Astrocyte of the spinal cord (primary cell): ENCODE results near the gene AOPEP.

Experiments used
- DNase-seq: peaks from one replicate; pipeline ENCODE4 v3.0.0; 2011; ENCODE audit warnings: low read depth, low spot score
- H3K4me3 ChIP-seq: 2 replicates; pipeline ENCODE4 v1.5.1; 2011; ENCODE audit warnings: low read depth, mild to moderate bottlenecking, low read length, moderate library complexity
- in situ Hi-C: cut with HindIII; loops from 2 replicates; pipeline ENCODE4 v1.10.0; 2017; ENCODE audit warnings: low sequenced_read_pairs
- TF ChIP-seq, protein P1 (sequence below): IDR thresholded peaks from 2 replicates; pipeline ENCODE4 v1.5.1; 2012; ENCODE audit warnings: low read depth, mild to moderate bottlenecking, low read length, inconsistent platforms

AOPEP gene

DNA sequence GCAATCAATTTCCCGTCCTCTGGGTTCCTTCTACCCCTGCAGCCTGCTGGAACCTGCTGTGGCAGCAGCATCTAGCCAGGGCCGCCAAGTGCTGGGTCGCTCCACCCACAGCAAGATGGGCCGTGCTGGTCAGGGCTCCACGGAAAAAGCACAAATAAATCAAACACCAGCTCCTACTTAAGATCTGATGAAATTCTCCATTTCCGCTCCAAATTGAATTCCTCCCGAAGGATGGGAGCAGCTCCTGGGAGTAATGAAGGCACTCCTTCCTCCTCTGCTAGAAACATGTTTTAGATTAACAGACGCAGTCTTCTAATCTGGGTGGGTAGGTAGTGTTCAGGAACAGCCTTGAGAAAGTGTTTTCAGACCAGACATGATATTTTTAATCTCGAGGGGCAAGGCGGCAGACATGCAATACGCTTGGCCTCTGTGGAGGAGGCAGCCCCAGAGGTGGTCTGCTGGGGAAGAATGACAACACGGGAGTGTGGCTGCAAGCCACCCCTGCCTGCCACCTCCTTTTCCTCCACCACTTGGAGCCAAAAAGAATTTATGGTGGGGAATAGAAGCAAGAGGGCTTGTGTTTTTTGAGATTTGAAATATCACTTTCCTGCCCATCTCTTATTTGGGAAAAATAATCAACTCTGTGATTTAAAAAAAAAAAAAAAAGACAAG lies 194.1 kb downstream of the AOPEP start:
- no peak for DNase-seq
- no peak overlapping the region for H3K4me3 ChIP-seq
- TF ChIP-seq, protein P1, sequence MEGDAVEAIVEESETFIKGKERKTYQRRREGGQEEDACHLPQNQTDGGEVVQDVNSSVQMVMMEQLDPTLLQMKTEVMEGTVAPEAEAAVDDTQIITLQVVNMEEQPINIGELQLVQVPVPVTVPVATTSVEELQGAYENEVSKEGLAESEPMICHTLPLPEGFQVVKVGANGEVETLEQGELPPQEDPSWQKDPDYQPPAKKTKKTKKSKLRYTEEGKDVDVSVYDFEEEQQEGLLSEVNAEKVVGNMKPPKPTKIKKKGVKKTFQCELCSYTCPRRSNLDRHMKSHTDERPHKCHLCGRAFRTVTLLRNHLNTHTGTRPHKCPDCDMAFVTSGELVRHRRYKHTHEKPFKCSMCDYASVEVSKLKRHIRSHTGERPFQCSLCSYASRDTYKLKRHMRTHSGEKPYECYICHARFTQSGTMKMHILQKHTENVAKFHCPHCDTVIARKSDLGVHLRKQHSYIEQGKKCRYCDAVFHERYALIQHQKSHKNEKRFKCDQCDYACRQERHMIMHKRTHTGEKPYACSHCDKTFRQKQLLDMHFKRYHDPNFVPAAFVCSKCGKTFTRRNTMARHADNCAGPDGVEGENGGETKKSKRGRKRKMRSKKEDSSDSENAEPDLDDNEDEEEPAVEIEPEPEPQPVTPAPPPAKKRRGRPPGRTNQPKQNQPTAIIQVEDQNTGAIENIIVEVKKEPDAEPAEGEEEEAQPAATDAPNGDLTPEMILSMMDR = no peak
- in situ Hi-C loops = no loop called here

DNA sequence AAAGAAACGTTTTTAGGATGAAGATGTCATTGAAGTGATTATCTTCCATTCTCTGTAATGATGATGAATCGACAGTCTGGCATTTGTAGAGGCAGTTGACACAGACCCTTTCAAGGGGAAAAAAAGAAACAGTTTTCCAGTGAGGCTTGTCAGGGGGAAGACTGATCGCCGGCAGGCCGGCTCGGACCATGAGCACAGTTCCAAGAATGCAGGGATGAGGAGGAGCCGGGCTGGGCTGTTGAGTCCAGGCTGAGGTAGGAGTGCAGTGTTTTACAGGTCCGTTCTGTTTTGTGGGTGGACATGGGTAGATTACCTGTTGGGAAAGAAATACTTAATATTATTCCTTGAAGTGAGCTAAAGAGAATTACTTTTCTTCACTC lies 194.6 kb downstream of the AOPEP start:
- TF ChIP-seq, protein P1 = no peak
- DNase-seq = peak; percentile 77
- in situ Hi-C loops = no loop called here
- no peak overlapping the region for H3K4me3 ChIP-seq

DNA sequence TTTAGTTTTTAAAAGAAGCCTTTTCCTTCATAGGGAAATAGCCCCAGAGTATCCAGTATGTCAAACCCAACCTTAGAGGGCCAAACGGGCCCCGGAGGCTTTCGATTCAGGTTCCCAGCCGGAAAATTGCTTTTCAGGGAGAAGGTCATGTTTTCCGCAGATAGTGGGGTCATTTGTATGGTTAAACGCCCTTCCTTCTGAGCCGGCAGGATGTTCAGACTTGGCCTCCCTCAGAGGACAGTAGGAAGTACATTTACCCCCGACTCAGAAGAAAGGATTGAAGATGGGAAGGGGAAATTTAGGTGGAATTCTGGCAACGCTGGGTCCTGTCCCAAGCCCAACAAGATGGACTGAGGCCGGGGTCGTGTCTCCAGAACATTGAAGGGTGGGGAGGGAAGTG lies 195.2 kb downstream of the AOPEP start:
- H3K4me3 ChIP-seq = no peak overlapping the region
- TF ChIP-seq, protein P1 = no peak
- in situ Hi-C loops = no loop called here

DNA sequence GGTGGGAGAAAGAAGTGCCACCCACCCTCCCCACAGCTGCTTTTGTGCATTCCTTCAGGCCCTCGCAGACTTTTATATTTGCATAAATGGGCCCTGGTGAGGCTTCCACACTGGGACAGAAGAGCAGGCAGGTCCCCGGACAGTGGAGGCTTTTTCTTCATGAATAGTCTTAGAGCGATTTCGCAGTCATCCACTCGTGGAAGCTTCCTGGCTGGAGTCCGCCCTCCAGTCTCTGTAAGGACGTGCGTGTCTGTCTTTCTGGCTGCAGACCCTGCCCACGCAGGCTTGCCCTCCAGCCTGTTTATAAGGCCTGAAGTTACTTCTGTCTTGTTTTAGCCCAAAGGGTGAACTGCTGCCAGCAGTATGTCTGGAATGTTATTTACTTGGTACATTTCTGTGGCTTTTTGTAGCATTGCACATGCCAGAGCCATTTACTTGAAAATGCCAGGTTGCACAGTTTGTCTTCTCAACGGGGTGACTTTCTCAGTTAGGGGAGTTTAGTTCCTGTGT lies 195.7 kb downstream of the AOPEP start:
- peak; percentile 97 for DNase-seq
- in situ Hi-C loops = no loop called here
- no peak overlapping the region for H3K4me3 ChIP-seq

More for the DNA sequence above, 195.2 kb downstream of the AOPEP start:
- no peak for DNase-seq

DNA sequence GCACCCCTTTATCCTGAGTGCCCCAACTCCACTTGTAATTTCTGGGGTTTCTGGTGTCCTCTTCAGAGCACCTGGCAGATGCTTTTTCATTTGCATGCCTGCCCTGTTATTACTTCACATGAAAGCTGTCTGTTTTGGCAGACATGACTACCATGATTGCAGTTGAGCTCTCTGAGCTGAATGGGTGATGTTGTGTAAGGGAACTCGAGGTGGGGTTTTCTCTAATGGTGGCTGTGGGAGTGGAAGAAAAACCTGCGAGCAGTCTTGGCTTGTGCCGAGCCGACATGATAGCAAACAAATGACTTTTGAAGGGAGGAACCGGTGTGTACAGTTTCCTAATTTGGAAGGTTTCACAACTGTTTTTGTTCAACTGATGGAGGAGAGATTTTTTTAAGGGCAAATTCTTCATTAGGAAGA lies 196.2 kb downstream of the AOPEP start:
- in situ Hi-C loops = no loop called here
- TF ChIP-seq, protein P1 = no peak
- H3K4me3 ChIP-seq = no peak overlapping the region
- no peak for DNase-seq

More for the DNA sequence above, 195.7 kb downstream of the AOPEP start:
- TF ChIP-seq, protein P1 = no peak

DNA sequence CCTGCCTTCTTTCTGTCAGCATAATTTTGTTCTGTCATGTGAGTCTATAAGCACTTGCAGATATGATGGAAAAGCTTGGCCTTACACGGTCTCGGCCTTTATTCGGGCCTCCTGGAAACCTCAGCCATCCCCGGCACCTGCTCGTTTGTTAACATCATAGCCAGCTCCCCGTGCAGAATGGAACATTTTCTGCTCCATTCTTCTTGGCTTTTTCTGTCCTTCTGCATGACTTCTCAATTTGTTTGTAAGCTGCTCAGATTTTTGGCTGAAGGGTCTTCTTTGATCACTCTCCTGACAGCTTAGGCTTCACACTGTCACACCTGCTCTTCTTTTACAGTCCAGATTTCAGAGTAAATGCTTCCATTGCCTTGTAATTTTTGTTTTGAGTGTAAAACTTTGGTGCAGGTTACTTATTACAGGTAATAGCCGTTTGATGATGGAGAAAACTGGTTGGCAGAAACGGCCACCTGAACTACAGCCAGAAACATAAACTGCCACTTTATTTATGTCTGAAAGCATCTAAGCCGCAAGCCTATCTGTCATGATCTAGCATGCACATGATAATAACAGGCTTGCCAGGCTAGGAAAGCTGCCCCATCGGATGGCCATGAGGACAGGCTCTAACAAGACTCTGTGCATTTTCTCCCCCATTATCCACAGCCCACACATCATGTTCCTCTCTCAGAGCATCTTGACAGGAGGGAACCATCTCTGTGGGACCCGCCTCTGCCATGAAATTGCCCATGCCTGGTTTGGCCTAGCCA lies 197.0 kb downstream of the AOPEP start:
- in situ Hi-C loops = no loop called here
- no peak overlapping the region for H3K4me3 ChIP-seq
- no peak for DNase-seq
- TF ChIP-seq, protein P1 = no peak
